GM19035 (cell line): ENCODE data around the gene ENC1.
"Not testable (repeated sequence)": the region's sequence is repeated elsewhere in the genome, so short reads cannot be mapped to it uniquely, and the experiment has no call there.

ENCODE experiments used
- ATAC-seq: cut with Tn5 transposase; IDR thresholded peaks from one replicate; pipeline ENCODE4 v1.9.1; 2021; ENCODE audit not compliant: unreplicated experiment

ENC1 gene

GRCh38 chr5:74640450-74640953, at the start of gene ENC1:
TSS of gene ENC1 (minus strand) at chr5:74640728. CDS start at chr5:74636485, 4,243 bp downstream.
- peak; percentile 73 for ATAC-seq

- no peak for ATAC-seq
Observed at GRCh38 chr5:74686962-74687751, 46.6 kb upstream of the ENC1 start.

- ATAC-seq = peak; percentile 55
Observed at GRCh38 chr5:74685979-74686631, 45.6 kb upstream of the ENC1 start.

DNA sequence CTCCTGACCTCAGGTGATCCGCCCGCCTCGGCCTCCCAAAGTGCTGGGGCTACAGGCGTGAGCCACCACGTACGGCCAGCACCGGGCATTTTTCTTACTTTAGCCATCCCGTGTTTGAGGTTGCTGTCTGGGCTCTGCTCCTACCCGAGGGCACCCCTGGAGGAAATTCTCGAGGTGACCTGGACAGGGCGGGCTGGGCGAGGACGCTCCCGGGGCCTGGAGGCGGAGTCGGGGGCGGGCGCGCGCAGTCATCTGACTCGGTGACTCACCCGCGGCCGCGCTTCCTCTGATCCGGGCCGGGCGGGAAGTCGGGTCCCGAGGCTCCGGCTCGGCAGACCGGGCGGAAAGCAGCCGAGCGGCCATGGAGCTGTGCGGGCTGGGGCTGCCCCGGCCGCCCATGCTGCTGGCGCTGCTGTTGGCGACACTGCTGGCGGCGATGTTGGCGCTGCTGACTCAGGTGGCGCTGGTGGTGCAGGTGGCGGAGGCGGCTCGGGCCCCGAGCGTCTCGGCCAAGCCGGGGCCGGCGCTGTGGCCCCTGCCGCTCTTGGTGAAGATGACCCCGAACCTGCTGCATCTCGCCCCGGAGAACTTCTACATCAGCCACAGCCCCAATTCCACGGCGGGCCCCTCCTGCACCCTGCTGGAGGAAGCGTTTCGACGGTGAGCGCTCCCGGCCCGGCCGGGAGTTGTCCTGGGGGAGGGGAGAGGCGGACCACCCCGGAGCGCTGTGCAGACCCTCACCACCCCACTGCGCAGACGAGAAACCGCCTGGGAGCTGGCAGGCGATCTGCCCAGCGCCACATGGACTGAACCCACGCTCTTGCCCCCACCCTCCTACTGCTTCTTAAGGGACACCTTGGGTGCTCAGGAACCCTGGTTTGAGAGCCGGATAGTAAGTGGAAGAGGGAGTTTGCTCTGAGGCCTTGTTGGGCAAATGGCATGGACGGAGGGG, 44.6 kb upstream of the ENC1 start, which contains the start of gene HEXB:
TSS of gene HEXB (plus strand) at position 334 of the 952 bp plus-strand sequence. CDS start at position 362, 28 bp downstream.
- peak; percentile 80 for ATAC-seq

DNA sequence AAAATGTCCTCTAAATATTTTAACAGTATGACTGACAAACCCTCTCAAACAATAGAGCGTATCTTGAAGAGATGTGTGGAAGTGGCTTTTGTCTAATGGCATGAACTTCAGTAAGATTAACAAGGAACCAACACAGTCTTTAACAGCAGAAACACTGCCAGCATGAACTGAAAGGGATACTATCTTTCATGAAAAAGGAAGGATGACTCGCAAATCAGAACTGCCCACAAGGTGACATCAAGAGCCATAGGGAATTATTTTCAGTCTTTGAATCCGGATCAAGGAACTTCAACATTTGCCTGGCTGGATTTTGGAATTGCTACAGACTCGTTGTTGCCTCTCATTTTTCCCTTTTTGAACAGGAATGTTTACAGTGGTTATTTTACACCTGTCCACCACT, 39.4 kb upstream of the ENC1 start:
- ATAC-seq = no peak

GRCh38 chr5:74679300-74679699, 38.8 kb upstream of the ENC1 start:
- ATAC-seq = not testable (repeated sequence)

DNA sequence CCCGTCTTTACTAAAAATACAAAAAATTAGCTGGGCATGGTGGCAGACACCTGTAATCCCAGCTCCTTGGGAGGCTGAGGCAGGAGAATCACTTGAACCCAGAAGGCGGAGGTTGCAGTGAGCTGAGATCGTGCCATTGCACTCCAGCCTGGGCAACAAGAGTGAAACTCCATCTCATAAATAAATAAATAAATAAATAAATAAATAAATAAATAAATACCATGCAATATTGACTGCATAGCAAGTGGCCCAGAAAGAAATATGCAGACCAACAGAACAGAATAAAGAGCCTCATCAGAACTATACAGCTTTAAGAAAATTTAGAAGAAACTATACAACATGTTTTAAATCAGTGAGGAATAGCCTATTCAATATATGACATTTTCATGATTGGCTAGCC, 37.6 kb upstream of the ENC1 start:
- not testable (repeated sequence) for ATAC-seq

GRCh38 chr5:74676466-74676865, 35.9 kb upstream of the ENC1 start:
- ATAC-seq = not testable (repeated sequence)

- ATAC-seq = no peak
Observed at GRCh38 chr5:74673011-74673790, 32.7 kb upstream of the ENC1 start.

- ATAC-seq = no peak
Observed at GRCh38 chr5:74672215-74672877, 31.8 kb upstream of the ENC1 start.

GRCh38 chr5:74670396-74671038, 30.0 kb upstream of the ENC1 start:
- no peak for ATAC-seq

DNA sequence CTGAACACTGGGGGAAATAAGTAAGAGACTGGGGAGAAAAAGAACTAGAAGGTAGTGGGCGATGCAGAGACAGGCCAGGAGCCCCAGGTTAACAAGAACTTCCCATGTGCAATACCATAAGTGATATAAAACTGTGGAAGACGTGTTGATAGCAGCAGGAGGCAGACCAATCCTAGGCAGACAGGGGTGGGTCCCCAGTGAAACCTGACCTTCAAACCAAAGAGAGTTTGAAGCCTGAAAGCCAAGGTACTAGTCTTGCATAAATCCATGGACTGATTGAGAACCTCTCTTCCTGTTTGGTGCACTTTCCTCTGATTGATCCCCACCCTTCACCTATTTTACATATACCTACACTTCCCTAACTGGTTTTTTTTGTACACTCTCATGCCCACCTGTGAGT, 29.3 kb upstream of the ENC1 start:
- ATAC-seq = no peak

- ATAC-seq = no peak
Observed at GRCh38 chr5:74667396-74667795, 26.9 kb upstream of the ENC1 start.

GRCh38 chr5:74665816-74666215, 25.3 kb upstream of the ENC1 start:
- no peak for ATAC-seq

- no peak for ATAC-seq
Observed at GRCh38 chr5:74665273-74665672, 24.7 kb upstream of the ENC1 start.

- ATAC-seq = no peak
Observed at GRCh38 chr5:74664551-74664950, 24.0 kb upstream of the ENC1 start.

DNA sequence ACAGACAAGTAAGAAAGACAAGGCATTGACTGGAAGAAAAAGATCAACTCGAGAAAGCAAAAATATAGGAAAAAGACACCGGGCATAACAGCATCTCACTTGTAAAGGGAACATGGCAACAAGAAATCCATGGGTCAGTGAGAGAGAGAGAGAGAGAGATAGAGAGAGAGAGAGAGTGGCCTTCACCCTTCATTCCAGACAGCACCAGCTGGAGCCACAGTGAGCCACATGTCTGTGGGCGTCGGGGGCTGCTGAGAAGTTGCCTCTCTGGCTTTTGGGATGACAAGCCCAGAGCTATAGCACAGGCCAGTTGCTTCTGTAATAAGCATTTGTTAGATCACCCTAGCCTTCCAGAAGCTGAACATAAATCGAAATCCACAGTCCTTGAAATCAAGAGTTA, 20.3 kb upstream of the ENC1 start:
- ATAC-seq = no peak

DNA sequence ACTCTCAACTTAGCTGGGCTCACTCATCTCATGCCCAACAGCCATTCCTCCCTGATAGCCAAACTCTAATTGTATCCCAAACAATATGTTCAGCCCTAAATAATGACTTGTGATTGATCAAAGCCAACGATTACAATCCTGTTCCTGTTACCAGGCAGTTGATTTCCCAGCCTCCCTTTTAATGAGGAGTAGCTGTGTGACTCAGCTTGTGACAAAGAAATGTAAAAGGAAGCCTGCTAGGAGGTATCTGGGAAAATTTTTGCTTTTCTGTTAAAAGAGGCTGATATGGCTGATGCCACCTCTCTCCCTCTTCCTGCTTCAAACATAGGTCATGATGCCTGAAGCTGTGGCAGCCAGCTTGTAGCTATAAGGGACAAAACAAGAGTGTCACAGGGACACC, 19.6 kb upstream of the ENC1 start:
- ATAC-seq = no peak

GRCh38 chr5:74659172-74659571, 18.6 kb upstream of the ENC1 start:
- ATAC-seq = no peak
